ENCODE results near the gene MYO3B.

Gene MYO3B

GRCh38 chr2:170493426-170494097, 315.6 kb downstream of the MYO3B start:
- TF ChIP-seq REST (IDR thresholded peaks at IDR 0.05; ENCODE audit: low read depth) (no peak), FOXM1 (IDR thresholded peaks at IDR 0.05; ENCODE audit: borderline replicate concordance, low read depth) (no peak), ZBTB7A (IDR thresholded peaks at IDR 0.05; ENCODE audit: low read depth) (no peak), EGR1 (IDR thresholded peaks at IDR 0.05) (no peak)

- TF ChIP-seq MAX (IDR thresholded peaks at IDR 0.05), result no peak
- no peak for TF ChIP-seq ZBTB7A (IDR thresholded peaks at IDR 0.05; ENCODE audit: low read depth)
- no peak for TF ChIP-seq FOXM1 (IDR thresholded peaks at IDR 0.05; ENCODE audit: borderline replicate concordance, low read depth)
- no peak for TF ChIP-seq CEBPB (IDR thresholded peaks at IDR 0.05)
- TF ChIP-seq EGR1 (IDR thresholded peaks at IDR 0.05), result no peak
- no peak for TF ChIP-seq YY1 (IDR thresholded peaks at IDR 0.05; ENCODE audit: low read depth)
These were observed 317.9 kb downstream of the MYO3B start for GRCh38 chr2:170495896-170496295.

- TF ChIP-seq EGR1 (IDR thresholded peaks at IDR 0.05), result no peak
- TF ChIP-seq CREB1 (IDR thresholded peaks at IDR 0.05; ENCODE audit: low read depth), result no peak
- TF ChIP-seq TAF1 (IDR thresholded peaks at IDR 0.05; ENCODE audit: low read depth), result no peak
- TF ChIP-seq YY1 (IDR thresholded peaks at IDR 0.05; ENCODE audit: low read depth), result no peak
- no peak for TF ChIP-seq NFIC (IDR thresholded peaks at IDR 0.05)
- TF ChIP-seq EP300 (IDR thresholded peaks at IDR 0.05; ENCODE audit: borderline replicate concordance), result no peak
- no peak for TF ChIP-seq MAX (IDR thresholded peaks at IDR 0.05)
- no peak for TF ChIP-seq CEBPB (IDR thresholded peaks at IDR 0.05)
- TF ChIP-seq ZBTB7A (IDR thresholded peaks at IDR 0.05; ENCODE audit: low read depth), result no peak
- no peak for TF ChIP-seq TEAD4 (IDR thresholded peaks at IDR 0.05)
- no peak for TF ChIP-seq RAD21 (IDR thresholded peaks at IDR 0.05; ENCODE audit: low read depth)
- no peak for TF ChIP-seq USF1 (IDR thresholded peaks at IDR 0.05)
- TF ChIP-seq TCF12 (IDR thresholded peaks at IDR 0.05; ENCODE audit: low read depth), result no peak
- TF ChIP-seq REST (IDR thresholded peaks at IDR 0.05; ENCODE audit: low read depth), result no peak
- no peak for TF ChIP-seq FOXM1 (IDR thresholded peaks at IDR 0.05; ENCODE audit: borderline replicate concordance, low read depth)
These were observed 320.7 kb downstream of the MYO3B start for GRCh38 chr2:170498619-170499018.

GRCh38 chr2:170500104-170500503, 322.2 kb downstream of the MYO3B start:
- TF ChIP-seq NFIC (IDR thresholded peaks at IDR 0.05) (no peak), CREB1 (IDR thresholded peaks at IDR 0.05; ENCODE audit: low read depth) (no peak), TEAD4 (IDR thresholded peaks at IDR 0.05) (no peak), FOXM1 (IDR thresholded peaks at IDR 0.05; ENCODE audit: borderline replicate concordance, low read depth) (no peak), RAD21 (IDR thresholded peaks at IDR 0.05; ENCODE audit: low read depth) (no peak), USF1 (IDR thresholded peaks at IDR 0.05) (no peak), ZBTB7A (IDR thresholded peaks at IDR 0.05; ENCODE audit: low read depth) (no peak), MAX (IDR thresholded peaks at IDR 0.05) (no peak), TCF12 (IDR thresholded peaks at IDR 0.05; ENCODE audit: low read depth) (no peak), YY1 (IDR thresholded peaks at IDR 0.05; ENCODE audit: low read depth) (no peak), TAF1 (IDR thresholded peaks at IDR 0.05; ENCODE audit: low read depth) (no peak), CEBPB (IDR thresholded peaks at IDR 0.05) (no peak), REST (IDR thresholded peaks at IDR 0.05; ENCODE audit: low read depth) (no peak), EGR1 (IDR thresholded peaks at IDR 0.05) (no peak), EP300 (IDR thresholded peaks at IDR 0.05; ENCODE audit: borderline replicate concordance) (no peak)
